HG03565 (cell line): Measurements from ENCODE around the gene COMMD4.
"Not testable (repeated sequence)": the region's sequence is repeated elsewhere in the genome, so short reads cannot be mapped to it uniquely, and the experiment has no call there.

Experiments
- ATAC-seq: cut with Tn5 transposase; IDR thresholded peaks from one replicate; pipeline ENCODE4 v1.9.1; 2021; ENCODE audit warnings: mild to moderate bottlenecking, moderate library complexity; ENCODE audit not compliant: unreplicated experiment

The COMMD4 gene

DNA sequence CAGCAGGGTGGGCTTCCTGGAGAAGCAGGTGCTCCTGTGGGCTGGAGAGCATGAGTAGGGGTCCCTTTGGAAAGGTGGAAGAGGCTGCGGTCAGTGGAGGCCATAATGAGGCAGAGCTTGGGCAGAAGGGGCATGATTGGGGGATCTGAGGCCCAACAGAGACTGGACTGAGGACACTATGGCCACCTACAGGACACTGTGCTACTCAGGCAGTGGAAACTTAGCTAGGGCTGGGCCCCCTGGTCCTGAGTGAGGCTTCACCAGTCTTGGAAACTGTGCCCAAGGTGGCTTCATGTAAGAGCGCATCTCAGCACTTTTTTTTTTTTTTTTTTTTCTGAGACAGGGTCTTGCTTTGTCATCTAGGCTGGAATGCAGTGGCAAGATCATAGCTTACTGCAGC is 6.3 kb upstream of the COMMD4 start:
- no peak for ATAC-seq

GRCh38 chr15:75332093-75332492 is 3.8 kb upstream of the COMMD4 start:
- ATAC-seq: not testable (repeated sequence)

GRCh38 chr15:75333654-75334419 is 2.0 kb upstream of the COMMD4 start:
- ATAC-seq: not testable (repeated sequence)

DNA sequence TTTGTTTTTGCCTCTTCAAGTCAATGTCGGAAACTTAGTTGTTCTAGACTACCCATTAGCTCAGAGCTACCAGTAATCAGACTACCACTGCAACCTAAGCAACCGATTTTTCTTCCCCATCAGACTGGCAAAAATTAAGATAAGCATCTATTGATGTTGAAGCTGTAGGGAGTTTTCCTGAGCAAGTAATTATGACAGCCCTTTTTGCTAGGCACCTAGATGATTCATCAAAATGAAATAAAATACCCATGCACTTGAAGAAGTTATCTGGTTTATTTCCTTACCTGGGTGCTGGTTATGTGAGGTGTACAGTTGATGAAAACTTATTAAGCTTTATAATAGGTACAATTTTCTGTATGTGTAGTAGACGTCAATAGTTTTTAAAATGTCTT is 554 bp upstream of the COMMD4 start:
- ATAC-seq: no peak

DNA sequence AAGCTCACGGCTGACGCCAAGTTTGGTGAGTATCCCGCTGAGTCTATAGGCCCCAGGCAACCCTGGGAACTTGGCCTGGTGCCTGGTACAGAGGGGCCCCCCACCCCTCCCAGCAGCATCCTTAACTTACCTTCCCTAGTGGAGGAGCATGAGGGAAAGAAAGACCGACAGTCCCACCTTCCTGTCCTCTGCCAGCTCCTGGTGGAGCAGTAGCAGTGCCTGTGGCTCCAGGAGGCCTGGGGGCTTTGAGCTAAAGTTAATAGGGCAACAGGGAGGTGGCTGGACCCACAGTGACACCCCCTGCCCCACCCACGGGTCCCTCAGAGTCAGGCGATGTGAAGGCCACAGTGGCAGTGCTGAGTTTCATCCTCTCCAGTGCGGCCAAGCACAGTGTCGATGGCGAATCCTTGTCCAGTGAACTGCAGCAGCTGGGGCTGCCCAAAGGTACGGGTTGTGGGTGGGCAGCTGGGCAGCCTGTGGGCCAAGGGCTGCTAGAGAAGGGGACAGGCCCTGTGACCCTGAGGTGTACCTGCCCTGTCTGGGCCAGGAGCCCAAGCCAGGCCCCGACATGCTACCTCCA is 2.9 kb downstream of the COMMD4 start:
- no peak for ATAC-seq

DNA sequence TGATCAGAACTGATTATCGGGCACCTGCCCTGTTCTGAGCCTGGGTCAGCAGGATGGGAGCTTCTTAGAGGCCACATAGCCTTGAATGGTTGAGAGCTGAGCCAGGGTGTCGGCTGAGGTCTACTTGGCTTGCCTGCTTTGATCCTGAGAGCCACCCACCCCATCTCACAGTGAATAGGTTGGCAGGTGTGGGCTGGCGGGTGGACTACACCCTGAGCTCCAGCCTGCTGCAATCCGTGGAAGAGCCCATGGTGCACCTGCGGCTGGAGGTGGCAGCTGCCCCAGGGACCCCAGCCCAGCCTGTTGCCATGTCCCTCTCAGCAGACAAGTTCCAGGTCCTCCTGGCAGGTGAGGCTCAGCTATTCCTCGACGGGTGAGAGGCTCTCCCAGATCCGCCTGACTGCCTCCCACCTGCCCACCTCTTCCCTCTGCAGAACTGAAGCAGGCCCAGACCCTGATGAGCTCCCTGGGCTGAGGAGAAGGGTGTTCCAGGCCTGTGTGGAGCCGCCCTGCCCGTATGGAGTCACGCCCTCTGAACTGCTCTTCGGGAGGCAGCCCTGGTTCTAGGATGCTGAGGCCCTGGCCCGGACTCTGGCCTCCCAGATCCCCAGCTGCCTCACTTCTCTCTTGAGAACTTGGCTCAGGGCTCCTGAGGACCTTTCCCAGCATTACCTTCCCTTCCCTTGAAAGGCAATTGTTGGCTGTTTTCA is 3.8 kb downstream of the COMMD4 start:
- no peak for ATAC-seq

GRCh38 chr15:75342221-75342620 is 6.4 kb downstream of the COMMD4 start:
- ATAC-seq: no peak

GRCh38 chr15:75343953-75344352 is 8.1 kb downstream of the COMMD4 start:
- not testable (repeated sequence) for ATAC-seq

- no peak for ATAC-seq
Measured at GRCh38 chr15:75346796-75347221, 10.9 kb downstream of the COMMD4 start, which contains the start of gene NEIL1. Gene NEIL1 (plus strand): TSS chr15:75347039. CDS start chr15:75348906, 1,867 bp downstream.

GRCh38 chr15:75347222-75348033 is 11.6 kb downstream of the COMMD4 start:
- ATAC-seq: peak; percentile 57

DNA sequence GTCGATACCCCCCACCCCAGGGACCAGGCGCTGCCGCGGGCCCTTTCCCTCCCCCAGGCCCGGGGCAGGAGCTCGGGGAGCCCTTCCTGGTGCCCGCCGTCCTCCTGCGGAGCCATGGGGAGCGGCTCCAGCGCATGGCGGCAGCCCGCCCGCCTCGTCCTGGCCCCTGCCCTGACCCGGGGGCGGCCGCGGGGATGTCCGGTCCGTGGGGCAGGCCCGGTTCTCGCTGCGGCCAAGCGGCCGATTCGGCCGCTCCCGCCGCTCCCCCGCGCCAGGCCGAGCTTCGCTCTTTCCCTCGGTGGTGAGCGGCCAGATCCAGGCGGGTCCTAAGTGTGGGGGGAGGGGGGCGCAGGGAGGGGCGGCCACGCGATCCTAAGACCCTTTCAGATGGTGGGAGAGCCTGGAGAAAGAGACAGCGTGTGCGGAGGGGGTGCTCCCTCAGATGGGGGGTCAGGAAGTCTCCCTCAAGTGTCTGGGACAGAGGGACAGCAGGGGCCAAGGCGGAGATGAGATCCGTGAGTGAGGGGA is 12.2 kb downstream of the COMMD4 start:
- ATAC-seq: no peak

GRCh38 chr15:75348562-75349350 is 12.9 kb downstream of the COMMD4 start:
- ATAC-seq: no peak

DNA sequence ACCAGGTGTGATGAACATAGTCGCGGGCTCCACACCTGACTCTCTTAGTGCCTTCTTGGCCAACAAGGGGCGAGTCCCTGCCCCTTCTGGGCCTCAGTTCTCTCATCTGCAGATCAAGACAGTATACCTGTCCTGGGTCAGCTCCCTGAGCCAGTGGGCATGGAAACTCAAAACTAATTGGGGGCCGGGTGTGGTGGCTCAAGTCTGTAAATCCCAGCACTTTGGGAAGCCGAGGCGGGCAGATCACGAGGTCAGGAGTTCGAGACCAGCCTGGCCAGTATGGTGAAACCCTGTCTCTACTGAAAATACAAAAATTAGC is 13.4 kb downstream of the COMMD4 start:
- ATAC-seq: not testable (repeated sequence)

GRCh38 chr15:75349851-75350588 is 14.2 kb downstream of the COMMD4 start:
- ATAC-seq: no peak

DNA sequence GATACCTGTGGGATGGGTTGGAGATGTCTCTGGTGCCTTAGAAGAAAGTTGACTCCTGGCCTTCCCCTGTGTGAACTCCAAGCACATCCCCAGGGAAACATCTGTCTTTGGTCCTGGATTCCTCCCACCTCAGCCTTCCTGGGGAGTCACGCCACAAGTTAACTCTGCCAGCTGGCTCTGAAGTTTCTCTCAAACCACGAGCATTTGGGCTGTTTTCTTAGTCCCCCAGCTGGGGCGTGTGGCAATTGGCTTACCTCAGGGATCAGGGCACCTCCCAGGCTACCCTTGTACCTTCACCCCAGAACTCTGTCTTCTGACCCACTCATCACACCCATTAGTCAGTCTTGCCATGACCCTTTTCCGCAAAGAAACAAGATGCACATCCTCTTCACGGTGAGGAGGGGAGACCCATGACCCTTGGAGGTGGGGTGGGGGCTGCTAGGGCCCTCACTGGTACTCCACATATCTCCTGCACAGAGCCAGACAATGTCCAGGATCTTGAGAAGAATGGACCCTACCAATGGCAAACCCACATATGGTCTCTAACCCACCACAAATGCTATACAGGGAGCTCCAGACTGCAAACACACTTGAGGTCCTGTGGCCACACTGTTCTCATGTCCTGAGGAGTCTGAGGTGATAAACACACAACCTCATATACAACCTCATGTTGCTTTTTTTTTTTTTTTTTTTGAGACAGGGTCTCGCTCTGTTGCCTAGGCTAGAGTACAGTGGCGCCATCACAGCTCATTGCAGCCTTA is 14.9 kb downstream of the COMMD4 start:
- ATAC-seq: no peak

- ATAC-seq: no peak
Measured at GRCh38 chr15:75352186-75353080, 16.6 kb downstream of the COMMD4 start.

DNA sequence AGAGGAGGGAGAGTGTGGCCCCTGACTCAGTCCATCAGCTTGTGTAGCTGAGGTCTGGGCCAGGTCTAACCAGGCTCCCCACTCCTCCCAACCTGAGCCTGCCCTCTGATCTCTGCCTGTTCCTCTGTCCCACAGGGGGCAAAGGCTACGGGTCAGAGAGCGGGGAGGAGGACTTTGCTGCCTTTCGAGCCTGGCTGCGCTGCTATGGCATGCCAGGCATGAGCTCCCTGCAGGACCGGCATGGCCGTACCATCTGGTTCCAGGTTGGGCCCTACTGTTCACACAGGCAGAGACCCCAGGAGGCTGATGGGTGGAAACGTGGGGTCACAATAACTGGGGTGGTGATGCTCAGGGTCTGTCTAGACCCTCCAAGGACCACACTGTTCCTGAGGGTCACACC is 17.7 kb downstream of the COMMD4 start:
- no peak for ATAC-seq

- ATAC-seq: no peak
Measured at GRCh38 chr15:75354454-75354853, 18.6 kb downstream of the COMMD4 start.
